Mucosa of descending colon (tissue), 3 donors: ENCODE data around the gene ADGRG2. TPM values are rescaled to one million over a fixed set of nuclear protein-coding genes. Genes with fewer than 3 reads are reported as not detected.

ENCODE experiments used
- ATAC-seq: fragments of 200-7000 bp; cut with Tn5 transposase; one replicate; pipeline ENCODE4 v1.9.1; 2020; ENCODE audit warnings: mild to moderate bottlenecking, moderate library complexity
- DNase-seq, 3 donors: peaks; one replicate each; pipeline ENCODE4 v3.0.0-alpha.2; 2020
- H3K36me3 ChIP-seq: fragments of 200-600 bp; one replicate; pipeline ENCODE4 v1.8.0; 2021; ENCODE audit warnings: low read depth, mild to moderate bottlenecking
- H3K4me1 ChIP-seq: fragments of 200-600 bp; one replicate; pipeline ENCODE4 v1.8.0; 2021; ENCODE audit warnings: low read depth, mild to moderate bottlenecking
- H3K4me3 ChIP-seq: fragments of 200-600 bp; one replicate; pipeline ENCODE4 v1.8.0; 2021; ENCODE audit warnings: mild to moderate bottlenecking
- H3K9me3 ChIP-seq: fragments of 200-600 bp; one replicate; pipeline ENCODE4 v1.8.0; 2021; ENCODE audit warnings: mild to moderate bottlenecking
- CTCF ChIP-seq: fragments of 200-600 bp; IDR thresholded peaks from one replicate; pipeline ENCODE4 v1.8.0; 2022; ENCODE audit warnings: antibody characterized with exemption, mild to moderate bottlenecking
- intact Hi-C, 2 donors: fragments of 100-400 bp; cut with DNase I in 1 of 2; cut with micrococcal nuclease in 1 of 2; formaldehyde crosslinking; loops; one replicate each; pipeline versions ENCODE4 v1.11.0 to v1.11.1; 2022; cut with DNase I, micrococcal nuclease
- total RNA-seq, 3 donors: library from RNA; stranded (reverse); fragmentation: NEBNext Ultra II Directional in 2 of 3; extraction: Animal tissue kit (Norgen Biotek cat#: 25700) in 2 of 3; gene quantifications; one replicate each; pipeline versions ENCODE4 v1.2.1 to v1.2.4, GENCODE V29; 2021 to 2023
- donor health status: DM: no; HTN: no; CAD: no; lungs with moderate emphysema.
- donor health status: DM: no; HTN: no; CAD: no.
- donor health status: DM: no; HTN: yes; CAD: no.

ADGRG2 gene
- total RNA-seq, 3 donors from 2014 or later, result 0.38 to 1.3 (median 0.39) TPM

DNA sequence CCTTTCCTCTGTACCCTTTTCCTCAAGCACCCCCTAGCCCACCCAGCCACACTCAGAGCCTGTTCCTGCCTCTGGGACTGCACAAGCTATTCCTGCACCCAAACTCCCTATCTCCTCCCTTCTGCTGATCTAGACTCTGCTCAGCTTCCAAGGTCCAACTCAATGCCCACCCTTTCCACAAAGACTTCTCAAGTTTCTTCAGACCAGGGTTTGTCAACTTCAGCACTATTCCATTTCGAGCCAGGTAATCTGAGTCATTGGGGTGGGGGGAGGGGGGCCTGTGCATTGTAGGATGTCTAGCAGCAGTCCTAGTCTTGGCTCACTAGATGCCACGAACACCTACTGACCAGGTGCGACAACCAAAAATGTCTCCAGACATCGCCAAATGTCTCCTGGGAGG, 175.7 kb downstream of the ADGRG2 start:
- Histone ChIP-seq H3K9me3 (no peaks in the 10 kb centered on the region), H3K4me1 (no peaks in the 10 kb centered on the region), H3K4me3 (no peak overlapping the region), H3K36me3 (no peaks in the 10 kb centered on the region)
- intact Hi-C loops, result no loop called here
- TF ChIP-seq CTCF, result no peak
- DNase-seq, result no peak
- ATAC-seq, result no peak

GRCh38 chrX:18946157-18946556, 176.1 kb downstream of the ADGRG2 start:
- H3K36me3 ChIP-seq, result no peaks in the 10 kb centered on the region
- intact Hi-C loops, result no loop called here

DNA sequence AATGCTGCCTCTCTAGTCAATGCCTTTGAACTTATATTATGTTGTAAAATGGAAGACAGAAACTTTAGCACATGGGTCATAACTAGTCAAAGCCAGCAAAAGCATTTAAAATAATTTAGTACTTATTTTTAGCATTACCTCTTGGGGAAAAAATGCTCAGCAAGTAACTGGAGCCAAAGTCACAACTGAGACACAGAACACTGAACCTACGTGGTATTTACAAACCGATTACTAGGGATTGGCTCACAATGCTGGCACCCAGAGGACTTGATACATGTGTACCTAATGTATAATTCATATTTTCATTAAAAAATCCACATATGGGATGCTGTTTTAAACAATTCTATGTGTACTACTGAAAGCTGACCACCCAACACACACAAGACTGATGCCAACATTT, 176.8 kb downstream of the ADGRG2 start:
- ATAC-seq (no peak), DNase-seq (no peak)
- TF ChIP-seq CTCF, result no peak
- H3K4me3 ChIP-seq, result no peak overlapping the region
- no peaks in the 10 kb centered on the region for H3K4me1 ChIP-seq
- intact Hi-C loops, result no loop called here
- H3K36me3 ChIP-seq, result no peaks in the 10 kb centered on the region
- no peaks in the 10 kb centered on the region for H3K9me3 ChIP-seq

More at GRCh38 chrX:18946157-18946556, 176.1 kb downstream of the ADGRG2 start:
- no peaks in the 10 kb centered on the region for H3K9me3 ChIP-seq
- DNase-seq, result no peak
- no peak overlapping the region for H3K4me3 ChIP-seq
- H3K4me1 ChIP-seq, result no peaks in the 10 kb centered on the region
- TF ChIP-seq CTCF, result no peak
- ATAC-seq, result no peak

- ATAC-seq, result no peak
- Histone ChIP-seq H3K4me1 (no peaks in the 10 kb centered on the region), H3K9me3 (no peaks in the 10 kb centered on the region), H3K36me3 (no peaks in the 10 kb centered on the region), H3K4me3 (no peak overlapping the region)
- intact Hi-C loops, result no loop called here
- no peak for DNase-seq
- no peak for TF ChIP-seq CTCF
These were observed 177.8 kb downstream of the ADGRG2 start for GRCh38 chrX:18944482-18944881.

- DNase-seq (no peak), ATAC-seq (no peak)
- Histone ChIP-seq H3K9me3 (no peaks in the 10 kb centered on the region), H3K4me1 (no peaks in the 10 kb centered on the region), H3K36me3 (no peaks in the 10 kb centered on the region), H3K4me3 (no peak overlapping the region)
- intact Hi-C loops, result no loop called here
- TF ChIP-seq CTCF, result no peak
These were observed 180.4 kb downstream of the ADGRG2 start for GRCh38 chrX:18941896-18942295.

Other genes starting within 250 kb of the ADGRG2 start
- gene PHKA2, start 138.4 kb downstream of the ADGRG2 start, total RNA-seq, result 10 to 100 TPM; 23.5 to 41.8 (median 33.6) TPM
- gene PDHA1, start 221.5 kb upstream of the ADGRG2 start, total RNA-seq, result 100 to 1,000 TPM; 254 to 412 (median 363) TPM